Choroid plexus epithelial cell (primary cell): ENCODE results near the gene COL20A1.

Experiments
- DNase-seq: peaks from one replicate; pipeline ENCODE4 v3.0.0-alpha.2; 2010; ENCODE audit warnings: low read depth
- H3K4me3 ChIP-seq: 2 replicates; pipeline ENCODE4 v1.5.1; 2011; ENCODE audit warnings: low read depth, mild to moderate bottlenecking, control low read depth, low read length, moderate library complexity
- CTCF ChIP-seq: conservative IDR thresholded peaks from 2 replicates; pipeline ENCODE4 v1.5.1; 2011; ENCODE audit warnings: low read depth, mild to moderate bottlenecking, control low read depth, inconsistent platforms, low read length, moderate library complexity

Gene COL20A1

GRCh38 chr20:63286781-63287696 lies 5.9 kb upstream of the COL20A1 start:
- TF ChIP-seq CTCF = no peak

DNA sequence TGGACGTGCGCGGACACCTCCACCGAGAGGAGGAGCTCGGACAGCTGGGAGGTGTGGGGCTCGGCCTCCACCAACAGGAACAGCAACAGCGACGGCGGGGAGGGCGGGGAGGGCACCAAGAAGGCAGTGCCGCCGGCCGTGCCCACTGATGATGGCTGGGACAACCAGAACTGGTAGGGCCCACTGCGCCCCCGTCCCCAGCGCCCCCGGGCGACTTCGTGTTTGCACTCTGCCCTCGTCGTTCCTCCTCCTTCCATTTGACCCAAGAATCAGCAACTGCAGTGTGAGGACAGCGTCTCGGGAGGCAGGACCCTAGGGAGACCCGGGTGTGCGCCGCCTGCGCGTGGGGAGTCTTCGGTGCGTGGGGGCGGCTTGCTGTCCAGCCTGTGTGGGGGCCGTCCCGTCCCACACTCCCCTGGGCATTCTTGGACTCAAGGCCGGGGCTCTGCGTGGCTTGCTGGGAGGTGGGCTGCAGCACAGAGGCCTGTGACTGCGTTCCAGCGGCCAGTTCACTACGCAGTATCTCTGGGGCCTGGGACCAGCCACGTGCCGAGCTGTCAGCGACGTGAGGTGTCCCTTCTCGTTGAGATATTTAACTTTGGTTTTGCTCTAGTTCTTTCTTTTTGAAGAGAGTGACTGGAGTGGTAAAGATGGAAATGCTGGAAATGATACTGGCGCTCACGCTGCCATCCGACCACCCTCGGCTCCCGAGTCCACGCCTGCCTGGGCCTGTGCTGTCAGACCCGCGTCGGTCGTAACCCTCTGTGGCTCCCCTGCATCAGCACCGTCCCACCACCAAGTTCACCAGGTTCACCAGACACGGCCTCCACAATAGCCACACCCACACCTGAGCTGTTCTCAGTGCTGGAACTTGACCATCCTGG lies 5.0 kb upstream of the COL20A1 start:
- no peak overlapping the region for H3K4me3 ChIP-seq
- no peak for TF ChIP-seq CTCF
- DNase-seq = no peak

More at GRCh38 chr20:63286781-63287696, 5.9 kb upstream of the COL20A1 start:
- DNase-seq = no peak
- H3K4me3 ChIP-seq = no peak overlapping the region

DNA sequence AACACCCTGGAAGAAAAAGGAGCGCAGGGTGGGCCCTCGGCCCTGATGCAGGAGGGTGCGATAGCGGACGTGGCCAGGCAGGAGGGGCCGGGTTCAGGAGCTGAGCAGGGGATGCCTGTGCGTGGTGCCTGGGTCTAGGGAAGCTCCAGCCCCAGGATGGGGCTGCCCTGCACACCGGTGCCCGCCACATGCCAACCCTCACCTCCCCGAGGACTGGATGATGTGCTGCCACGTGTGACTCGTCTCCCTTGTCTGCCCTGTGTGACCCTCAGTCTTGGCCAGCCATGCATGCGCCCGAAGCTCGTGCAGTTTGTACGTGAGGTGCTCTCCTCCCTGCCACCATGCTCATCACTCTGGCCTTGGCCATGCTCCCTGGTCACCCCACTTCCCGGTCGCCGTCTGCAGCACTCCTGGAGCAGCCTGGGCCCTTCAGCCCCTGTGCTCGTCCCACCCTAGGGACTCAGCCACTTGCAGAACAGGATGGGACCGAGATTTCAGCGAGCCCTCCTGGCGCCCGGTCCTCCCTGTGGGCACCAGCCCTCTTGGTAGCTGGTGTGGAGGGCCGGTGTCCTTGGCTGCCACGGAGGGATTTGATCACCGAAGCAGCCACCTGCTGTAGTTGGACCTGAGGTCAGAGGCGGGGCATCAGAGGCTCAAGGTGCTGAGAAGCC lies 4.3 kb upstream of the COL20A1 start:
- no peak overlapping the region for H3K4me3 ChIP-seq
- no peak for TF ChIP-seq CTCF
- DNase-seq = no peak

DNA sequence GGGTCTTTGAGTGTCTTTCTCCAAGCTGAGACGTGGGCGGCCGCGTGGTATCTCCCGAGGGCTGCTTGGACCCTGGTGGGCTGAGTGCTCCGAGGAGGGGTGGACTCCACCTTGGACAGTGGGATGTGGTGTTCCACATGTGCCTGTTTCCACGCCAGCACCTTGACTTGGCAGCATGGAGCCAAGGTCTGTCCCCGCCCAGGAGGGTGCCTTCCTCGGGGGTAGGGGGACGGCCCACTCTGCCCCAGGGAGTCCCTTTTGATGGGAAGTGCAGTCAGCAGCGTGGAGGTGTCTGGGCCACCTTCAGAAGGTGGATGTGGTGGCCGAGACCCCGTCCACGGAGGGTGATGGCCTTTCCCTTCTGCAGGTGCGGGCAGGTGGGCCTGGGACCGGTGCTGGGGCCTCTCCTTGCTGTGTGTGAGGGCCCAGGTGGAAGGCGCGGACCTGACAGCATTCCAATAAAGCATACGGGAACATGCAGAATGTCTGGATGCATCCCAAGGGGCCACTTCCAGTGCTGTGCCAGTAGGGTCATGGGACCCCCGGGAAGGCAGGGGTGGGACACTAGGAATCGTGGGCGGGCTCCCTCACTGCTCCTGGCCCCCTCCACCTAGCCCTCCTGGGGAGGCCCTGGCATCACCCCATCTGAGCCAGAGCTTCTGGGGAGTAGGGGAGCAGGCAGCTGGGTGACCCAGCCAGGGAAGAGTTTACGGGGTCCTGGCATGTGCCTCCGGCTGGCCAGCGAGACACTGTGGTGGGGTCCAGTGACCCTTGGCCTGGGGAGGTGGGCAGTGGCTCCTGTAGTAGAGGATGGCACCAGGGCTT lies 3.5 kb upstream of the COL20A1 start:
- DNase-seq = no peak
- no peak for TF ChIP-seq CTCF

DNA sequence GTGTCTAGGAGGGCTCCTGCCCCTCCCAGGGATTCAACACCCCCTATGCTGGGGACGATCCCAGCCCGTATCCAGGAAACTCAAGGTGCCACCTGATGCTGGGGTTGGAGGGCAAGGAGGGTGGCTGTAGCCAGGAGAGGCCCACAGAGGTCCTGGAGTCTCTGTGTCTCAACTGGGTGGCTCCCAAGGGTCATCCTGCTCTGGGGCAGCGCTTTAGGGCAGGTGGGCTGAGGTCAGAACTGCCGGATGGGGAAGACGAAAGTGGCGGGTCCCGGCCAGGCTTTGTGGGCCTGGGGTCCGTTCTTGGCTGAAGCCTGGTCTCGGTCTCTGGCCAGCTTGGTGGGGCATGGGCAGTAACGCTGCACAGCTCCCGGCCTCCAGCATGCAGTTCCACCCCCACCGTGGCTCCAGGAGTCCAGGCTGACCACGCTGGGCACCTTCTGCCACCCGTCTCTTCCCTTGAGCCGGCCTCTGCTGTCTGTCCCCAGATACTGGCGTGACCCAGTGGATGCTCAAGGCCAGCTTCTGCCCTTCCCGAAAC lies 2.8 kb upstream of the COL20A1 start:
- DNase-seq = no peak
- no peak overlapping the region for H3K4me3 ChIP-seq

More for the DNA sequence above, 3.5 kb upstream of the COL20A1 start:
- no peak overlapping the region for H3K4me3 ChIP-seq

More for the DNA sequence above, 2.8 kb upstream of the COL20A1 start:
- TF ChIP-seq CTCF = no peak
